OCI-LY7 (cell line): ENCODE data around the gene ROMO1.

ENCODE experiments used
- EZH2phosphoT487 ChIP-seq: fragments of 200-600 bp; sonication (generic); IDR thresholded peaks from 2 replicates; pipeline ENCODE4 v1.6.1; 2018; ENCODE audit warnings: low read depth, borderline replicate concordance, mild to moderate bottlenecking, mixed run types, antibody characterized with exemption, low read length, moderate library complexity, mixed read lengths
- TF ChIP-seq, protein P1 (sequence below): fragments of 200-600 bp; sonication (generic); conservative IDR thresholded peaks from 2 replicates; pipeline ENCODE4 v1.5.1; 2014; ENCODE audit warnings: mild to moderate bottlenecking, antibody characterized with exemption, low read length, moderate library complexity, mixed read lengths

DNA sequence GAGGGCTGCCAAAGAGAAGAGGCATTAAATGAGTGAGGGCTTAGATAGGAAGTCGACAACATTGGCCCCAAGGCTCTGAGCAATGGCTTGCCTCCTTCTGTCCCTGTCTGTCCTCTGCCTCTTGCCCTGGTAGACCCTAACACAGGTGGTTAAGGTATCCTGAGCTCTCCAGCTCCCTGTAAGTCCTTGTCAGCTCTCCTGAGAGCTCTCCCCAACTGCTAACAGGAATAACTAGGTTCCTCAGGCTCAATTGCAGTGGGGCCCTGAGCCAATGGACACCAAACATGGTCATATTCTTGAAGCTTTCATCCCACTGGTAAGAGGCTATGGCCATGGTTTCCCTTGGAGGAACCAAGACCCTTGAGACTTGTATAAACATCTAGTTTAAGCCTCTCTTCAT, 29.5 kb upstream of the ROMO1 start:
- TF ChIP-seq, protein P1, sequence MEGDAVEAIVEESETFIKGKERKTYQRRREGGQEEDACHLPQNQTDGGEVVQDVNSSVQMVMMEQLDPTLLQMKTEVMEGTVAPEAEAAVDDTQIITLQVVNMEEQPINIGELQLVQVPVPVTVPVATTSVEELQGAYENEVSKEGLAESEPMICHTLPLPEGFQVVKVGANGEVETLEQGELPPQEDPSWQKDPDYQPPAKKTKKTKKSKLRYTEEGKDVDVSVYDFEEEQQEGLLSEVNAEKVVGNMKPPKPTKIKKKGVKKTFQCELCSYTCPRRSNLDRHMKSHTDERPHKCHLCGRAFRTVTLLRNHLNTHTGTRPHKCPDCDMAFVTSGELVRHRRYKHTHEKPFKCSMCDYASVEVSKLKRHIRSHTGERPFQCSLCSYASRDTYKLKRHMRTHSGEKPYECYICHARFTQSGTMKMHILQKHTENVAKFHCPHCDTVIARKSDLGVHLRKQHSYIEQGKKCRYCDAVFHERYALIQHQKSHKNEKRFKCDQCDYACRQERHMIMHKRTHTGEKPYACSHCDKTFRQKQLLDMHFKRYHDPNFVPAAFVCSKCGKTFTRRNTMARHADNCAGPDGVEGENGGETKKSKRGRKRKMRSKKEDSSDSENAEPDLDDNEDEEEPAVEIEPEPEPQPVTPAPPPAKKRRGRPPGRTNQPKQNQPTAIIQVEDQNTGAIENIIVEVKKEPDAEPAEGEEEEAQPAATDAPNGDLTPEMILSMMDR = no peak
- TF ChIP-seq EZH2phosphoT487 = no peak
